RWPE2 (cell line): ENCODE data around the gene CCDC68.

Experiments used
- ATAC-seq: fragments of 200-7000 bp; cut with Tn5 transposase; 3 replicates; pipeline ENCODE4 v1.9.1; 2021; ENCODE audit warnings: low read depth
- DNase-seq: peaks from one replicate; pipeline ENCODE4 v3.0.0-alpha.2; 2020; ENCODE audit warnings: low spot score
- H3K27ac ChIP-seq: fragments of 450-650 bp; 2 replicates; pipeline ENCODE4 v1.5.1; 2017; ENCODE audit warnings: mild to moderate bottlenecking; ENCODE audit not compliant: poor library complexity, severe bottlenecking
- H3K27me3 ChIP-seq: fragments of 250-450 bp; sonication (Bioruptor Pico); 2 replicates; pipeline ENCODE4 v1.5.1; 2021; ENCODE audit warnings: mild to moderate bottlenecking, moderate library complexity; ENCODE audit not compliant: insufficient read depth, poor library complexity, severe bottlenecking
- H3K36me3 ChIP-seq: fragments of 250-450 bp; sonication (Bioruptor Pico); 2 replicates; pipeline ENCODE4 v1.5.1; 2020; ENCODE audit warnings: low read depth, mild to moderate bottlenecking, moderate library complexity
- H3K4me1 ChIP-seq: fragments of 250-450 bp; sonication (Bioruptor Pico); 2 replicates; pipeline ENCODE4 v1.5.1; 2021; ENCODE audit warnings: mild to moderate bottlenecking, moderate library complexity; ENCODE audit not compliant: insufficient read depth, poor library complexity, severe bottlenecking
- H3K4me3 ChIP-seq: fragments of 250-450 bp; sonication (Bioruptor Pico); 2 replicates; pipeline ENCODE4 v1.5.1; 2021; ENCODE audit warnings: mild to moderate bottlenecking, moderate library complexity; ENCODE audit not compliant: severe bottlenecking
- H3K9me3 ChIP-seq: fragments of 250-450 bp; sonication (Bioruptor Pico); 2 replicates; pipeline ENCODE4 v1.5.1; 2021; ENCODE audit warnings: mild to moderate bottlenecking, moderate library complexity; ENCODE audit not compliant: severe bottlenecking
- CTCF ChIP-seq: fragments of 450-650 bp; IDR thresholded peaks from one replicate; pipeline ENCODE4 v1.5.1; 2017; ENCODE audit warnings: mild to moderate bottlenecking, moderate library complexity; ENCODE audit not compliant: poor library complexity, severe bottlenecking

Gene CCDC68

GRCh38 chr18:54881229-54881768 is 78.0 kb downstream of the CCDC68 start:
- Histone ChIP-seq H3K4me3 (no peak overlapping the region), H3K36me3 (no peaks in the 10 kb centered on the region), H3K9me3 (no peaks in the 10 kb centered on the region), H3K27me3 (no peaks in the 10 kb centered on the region), H3K27ac (no peak overlapping the region), H3K4me1 (peaks cover 10% of the 10 kb centered on the region)
- no peak for ATAC-seq
- TF ChIP-seq CTCF, result no peak
- DNase-seq, result no peak

- no peaks in the 10 kb centered on the region for H3K36me3 ChIP-seq
- H3K27me3 ChIP-seq, result no peaks in the 10 kb centered on the region
- peaks cover 10% of the 10 kb centered on the region for H3K4me1 ChIP-seq
- no peak overlapping the region for H3K27ac ChIP-seq
- no peak for TF ChIP-seq CTCF
- ATAC-seq (peak; percentile 100), DNase-seq (no peak)
- no peaks in the 10 kb centered on the region for H3K9me3 ChIP-seq
- H3K4me3 ChIP-seq, result no peak overlapping the region
Measured at GRCh38 chr18:54880395-54881105, 78.7 kb downstream of the CCDC68 start.

- Histone ChIP-seq H3K4me1 (peaks cover 10% of the 10 kb centered on the region), H3K27ac (no peak overlapping the region), H3K27me3 (no peaks in the 10 kb centered on the region), H3K4me3 (no peak overlapping the region), H3K36me3 (no peaks in the 10 kb centered on the region), H3K9me3 (no peaks in the 10 kb centered on the region)
- TF ChIP-seq CTCF, result no peak
- DNase-seq (no peak), ATAC-seq (no peak)
Measured at GRCh38 chr18:54879691-54880090, 79.6 kb downstream of the CCDC68 start.

GRCh38 chr18:54878659-54879358 is 80.5 kb downstream of the CCDC68 start:
- Histone ChIP-seq H3K9me3 (no peaks in the 10 kb centered on the region), H3K36me3 (no peaks in the 10 kb centered on the region), H3K27ac (no peak overlapping the region), H3K4me1 (peaks cover 10% of the 10 kb centered on the region), H3K27me3 (no peaks in the 10 kb centered on the region), H3K4me3 (no peak overlapping the region)
- no peak for TF ChIP-seq CTCF
- DNase-seq, result no peak
- no peak for ATAC-seq

- no peak overlapping the region for H3K27ac ChIP-seq
- no peak for TF ChIP-seq CTCF
- H3K4me3 ChIP-seq, result no peak overlapping the region
- DNase-seq (no peak), ATAC-seq (no peak)
- no peaks in the 10 kb centered on the region for H3K36me3 ChIP-seq
- H3K27me3 ChIP-seq, result no peaks in the 10 kb centered on the region
- H3K4me1 ChIP-seq, result peaks cover 10% of the 10 kb centered on the region
- no peaks in the 10 kb centered on the region for H3K9me3 ChIP-seq
Measured at GRCh38 chr18:54878159-54878622, 81.1 kb downstream of the CCDC68 start.
